Activated T-helper 1 cell treated with anti-CD3 and anti-CD28 coated beads, Interleukin-12 subunit alpha, Interleukin-12 subunit beta, Interleukin-2, Interleukin-4 antibody, amounts not matched to agents 30 ng/mL and 10 ng/mL and 1 ng/mL, durations not matched to agents 14 hours and 24 hours and 36 hours (primary cell): ENCODE data around the gene DEPDC5. TPM values are rescaled to one million over a fixed set of nuclear protein-coding genes. Genes with fewer than 3 reads are reported as not detected.

ENCODE experiments used
- DNase-seq: peaks from one replicate; pipeline ENCODE4 v3.0.0; 2021; ENCODE audit warnings: low spot score
- H3K27ac Mint-ChIP-seq: one replicate; pipeline ENCODE4 v1.8.0; 2021; ENCODE audit warnings: mild to moderate bottlenecking, mixed read lengths
- H3K27me3 Mint-ChIP-seq: one replicate; pipeline ENCODE4 v1.8.0; 2022; ENCODE audit warnings: mild to moderate bottlenecking, moderate library complexity, mixed read lengths; ENCODE audit not compliant: insufficient read depth
- H3K36me3 Mint-ChIP-seq: one replicate; pipeline ENCODE4 v1.8.0; 2021; ENCODE audit warnings: low read depth, mixed read lengths
- H3K4me1 Mint-ChIP-seq: one replicate; pipeline ENCODE4 v1.8.0; 2021; ENCODE audit warnings: low read depth, mixed read lengths
- H3K4me3 Mint-ChIP-seq: one replicate; pipeline ENCODE4 v1.8.0; 2021; ENCODE audit warnings: mild to moderate bottlenecking, moderate library complexity, mixed read lengths
- H3K9me3 Mint-ChIP-seq: one replicate; pipeline ENCODE4 v1.8.0; 2021; ENCODE audit warnings: mixed read lengths
- intact Hi-C: fragments of 100-400 bp; cut with micrococcal nuclease; formaldehyde crosslinking; loops from one replicate; pipeline ENCODE4 v1.15.1; 2024
- total RNA-seq: library from RNA; stranded (reverse); gene quantifications from 2 replicates; pipeline ENCODE4 v1.2.3, GENCODE V29; 2022

DEPDC5 gene
- total RNA-seq, 1 donor from 2014 or later = 42.6 TPM

DNA sequence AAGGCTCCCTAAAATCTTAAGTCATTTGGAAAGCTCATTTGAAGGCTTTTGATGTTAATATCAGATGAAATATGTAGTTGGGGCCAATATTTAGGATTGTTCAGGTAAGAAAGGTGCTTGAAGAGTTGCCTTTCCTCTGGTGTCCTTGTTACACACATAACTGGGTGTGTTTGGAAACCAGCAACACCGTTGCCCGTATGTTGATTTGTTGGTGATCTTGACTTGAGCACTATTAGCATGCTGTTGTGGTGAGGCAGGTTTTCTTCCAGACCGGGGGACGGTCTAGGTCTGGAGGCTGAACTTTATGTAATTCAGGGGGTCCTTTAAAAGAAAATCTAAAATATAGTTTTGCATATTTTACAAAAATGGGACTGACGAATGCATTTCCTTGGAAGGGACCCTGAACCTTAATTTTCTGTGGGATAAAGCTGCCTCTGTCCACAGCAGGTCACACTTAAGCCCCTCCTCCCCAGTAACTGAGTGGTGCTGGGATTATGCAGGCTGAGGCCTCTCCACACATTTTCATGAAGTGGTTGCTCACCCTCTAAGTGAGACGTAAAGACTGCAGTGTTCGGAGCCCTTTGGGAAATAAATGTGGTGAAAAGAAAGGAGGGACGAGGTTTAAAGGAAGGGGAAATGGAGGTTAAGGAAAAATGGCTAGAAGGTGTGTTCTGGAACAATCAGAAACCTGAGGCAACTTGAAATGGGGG is 192.3 kb downstream of the DEPDC5 start:
- no peaks in the 10 kb centered on the region for H3K9me3 Mint-ChIP-seq
- no peaks in the 10 kb centered on the region for H3K27me3 Mint-ChIP-seq
- peaks cover 22% of the 10 kb centered on the region for H3K36me3 Mint-ChIP-seq

DNA sequence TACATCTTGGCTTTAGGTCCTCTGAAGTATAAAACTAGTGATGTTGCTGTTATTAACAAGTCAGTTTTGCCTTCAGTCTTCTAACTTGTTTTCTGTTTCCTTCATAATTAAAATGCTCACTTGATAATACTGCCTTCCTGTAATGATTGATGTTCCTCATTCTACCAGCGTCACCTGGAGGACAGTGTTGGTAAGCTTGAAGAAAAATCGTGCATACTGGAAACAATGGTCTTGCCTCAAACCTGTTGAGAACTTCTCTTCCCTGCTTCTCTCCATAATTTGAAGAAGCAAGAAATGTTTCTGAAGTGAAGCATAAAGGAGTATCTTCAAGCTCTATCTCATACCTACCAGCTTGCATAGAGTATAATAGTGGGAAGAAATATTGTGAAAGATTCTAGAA is 193.5 kb downstream of the DEPDC5 start:
- intact Hi-C loops = loop anchor here (1.0 to 10.0 kb wide), 3 partner anchors 75 to 862 kb away; partner anchors contain the start of gene SMTN
- peak; percentile 15 for DNase-seq
- Mint-ChIP-seq H3K4me1 (peaks cover 36% of the 10 kb centered on the region), H3K27ac (peak overlapping the region; percentile 58), H3K36me3 (peaks cover 31% of the 10 kb centered on the region), H3K27me3 (no peaks in the 10 kb centered on the region), H3K9me3 (no peaks in the 10 kb centered on the region), H3K4me3 (peak overlapping the region; percentile 55)

More for the DNA sequence above, 192.3 kb downstream of the DEPDC5 start:
- H3K4me1 Mint-ChIP-seq = peaks cover 25% of the 10 kb centered on the region
- intact Hi-C loops = loop anchor here (2.0 to 10.0 kb wide), 3 partner anchors 74 to 861 kb away; partner anchors contain the start of genes DRG1 and SMTN
- no peak overlapping the region for H3K27ac Mint-ChIP-seq
- DNase-seq = no peak
- no peak overlapping the region for H3K4me3 Mint-ChIP-seq

GRCh38 chr22:31948002-31948401 is 194.2 kb downstream of the DEPDC5 start:
- peaks cover 41% of the 10 kb centered on the region for H3K4me1 Mint-ChIP-seq
- no peaks in the 10 kb centered on the region for H3K27me3 Mint-ChIP-seq
- no peak overlapping the region for H3K4me3 Mint-ChIP-seq
- intact Hi-C loops = loop anchor here (5.0 to 10.0 kb wide), 2 partner anchors 76 to 863 kb away; partner anchors contain the start of gene SMTN
- H3K27ac Mint-ChIP-seq = no peak overlapping the region
- no peaks in the 10 kb centered on the region for H3K9me3 Mint-ChIP-seq
- no peak for DNase-seq
- H3K36me3 Mint-ChIP-seq = peaks cover 31% of the 10 kb centered on the region

DNA sequence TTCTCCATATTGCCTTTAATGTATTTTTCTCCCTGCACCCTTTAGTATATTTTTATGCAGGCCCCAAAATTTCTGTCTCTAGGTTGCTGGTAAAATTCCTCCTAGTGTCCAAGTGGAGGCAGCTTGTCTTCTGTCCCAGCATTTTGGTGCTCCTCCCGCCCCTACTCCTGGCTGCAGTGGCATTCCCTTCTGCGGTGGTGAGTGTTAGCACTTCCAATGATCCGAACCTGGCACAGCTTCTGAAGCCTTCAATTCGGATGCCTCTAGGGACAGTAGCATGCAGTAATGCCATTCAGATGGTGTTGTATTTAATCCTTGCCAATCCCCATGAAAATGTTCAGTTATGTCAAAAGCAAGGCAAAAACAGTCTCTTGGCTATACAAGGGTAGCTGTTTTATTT is 196.4 kb downstream of the DEPDC5 start:
- Mint-ChIP-seq H3K9me3 (no peaks in the 10 kb centered on the region), H3K27me3 (no peaks in the 10 kb centered on the region), H3K4me3 (no peak overlapping the region), H3K36me3 (peaks cover 41% of the 10 kb centered on the region), H3K27ac (no peak overlapping the region), H3K4me1 (peaks cover 53% of the 10 kb centered on the region)
- no peak for DNase-seq
- intact Hi-C loops = no loop called here

GRCh38 chr22:31951194-31952093 is 197.6 kb downstream of the DEPDC5 start:
- no peak for DNase-seq
- peaks cover 47% of the 10 kb centered on the region for H3K36me3 Mint-ChIP-seq
- no peak overlapping the region for H3K4me3 Mint-ChIP-seq
- no peaks in the 10 kb centered on the region for H3K27me3 Mint-ChIP-seq
- H3K9me3 Mint-ChIP-seq = no peaks in the 10 kb centered on the region
- H3K27ac Mint-ChIP-seq = peak overlapping the region; percentile 78
- intact Hi-C loops = loop anchor here (1.0 kb wide), 2 partner anchors 19 to 122 kb away; no protein-coding TSS in a partner anchor
- peaks cover 63% of the 10 kb centered on the region for H3K4me1 Mint-ChIP-seq

- Mint-ChIP-seq H3K9me3 (no peaks in the 10 kb centered on the region), H3K4me3 (no peak overlapping the region), H3K36me3 (peaks cover 51% of the 10 kb centered on the region), H3K4me1 (peaks cover 67% of the 10 kb centered on the region), H3K27me3 (no peaks in the 10 kb centered on the region), H3K27ac (peak overlapping the region; percentile 78)
- DNase-seq = no peak
- intact Hi-C loops = no loop called here
Measured at GRCh38 chr22:31952094-31952401, 198.2 kb downstream of the DEPDC5 start.

- DNase-seq = no peak
- Mint-ChIP-seq H3K36me3 (peaks cover 51% of the 10 kb centered on the region), H3K4me3 (no peak overlapping the region), H3K27me3 (no peaks in the 10 kb centered on the region), H3K27ac (no peak overlapping the region), H3K9me3 (no peaks in the 10 kb centered on the region), H3K4me1 (peaks cover 63% of the 10 kb centered on the region)
- intact Hi-C loops = no loop called here
Measured at GRCh38 chr22:31952472-31952871, 198.7 kb downstream of the DEPDC5 start.

DNA sequence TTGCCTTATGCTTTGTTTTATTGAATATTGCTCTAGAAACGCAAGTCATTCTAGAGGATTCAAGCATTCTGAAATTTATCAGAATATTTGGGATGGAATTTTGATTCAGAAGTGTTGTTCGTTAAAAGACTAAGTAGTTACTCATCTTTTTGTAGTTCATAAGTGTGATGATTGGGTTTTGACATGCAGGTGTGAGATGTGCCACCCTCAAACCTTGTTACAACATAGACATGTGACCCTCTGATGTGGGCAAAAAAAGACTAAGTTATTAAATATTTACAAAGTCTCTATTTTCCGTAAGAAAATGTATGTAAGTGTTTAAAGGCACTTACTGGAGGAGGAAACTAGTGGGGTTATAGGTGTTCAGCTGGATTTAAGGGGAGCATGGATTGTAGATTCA is 199.4 kb downstream of the DEPDC5 start:
- Mint-ChIP-seq H3K4me3 (no peak overlapping the region), H3K4me1 (peaks cover 61% of the 10 kb centered on the region), H3K27me3 (no peaks in the 10 kb centered on the region), H3K27ac (no peak overlapping the region), H3K9me3 (no peaks in the 10 kb centered on the region), H3K36me3 (peaks cover 49% of the 10 kb centered on the region)
- intact Hi-C loops = no loop called here
- no peak for DNase-seq

- no peaks in the 10 kb centered on the region for H3K9me3 Mint-ChIP-seq
- H3K4me3 Mint-ChIP-seq = no peak overlapping the region
- intact Hi-C loops = no loop called here
- no peak for DNase-seq
- peak overlapping the region; percentile 29 for H3K27ac Mint-ChIP-seq
- no peaks in the 10 kb centered on the region for H3K27me3 Mint-ChIP-seq
- H3K4me1 Mint-ChIP-seq = peaks cover 61% of the 10 kb centered on the region
- H3K36me3 Mint-ChIP-seq = peaks cover 44% of the 10 kb centered on the region
Measured at GRCh38 chr22:31954535-31955523, 201.0 kb downstream of the DEPDC5 start.

DNA sequence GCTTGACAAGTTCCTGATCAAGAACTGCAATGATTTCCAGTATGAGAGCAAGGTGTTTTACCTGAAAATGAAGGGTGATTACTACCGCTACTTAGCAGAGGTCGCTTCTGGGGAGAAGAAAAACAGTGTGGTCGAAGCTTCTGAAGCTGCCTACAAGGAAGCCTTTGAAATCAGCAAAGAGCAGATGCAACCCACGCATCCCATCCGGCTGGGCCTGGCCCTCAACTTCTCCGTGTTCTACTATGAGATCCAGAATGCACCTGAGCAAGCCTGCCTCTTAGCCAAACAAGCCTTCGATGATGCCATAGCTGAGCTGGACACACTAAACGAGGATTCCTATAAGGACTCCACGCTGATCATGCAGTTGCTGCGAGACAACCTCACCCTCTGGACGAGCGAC is 202.5 kb downstream of the DEPDC5 start:
- Mint-ChIP-seq H3K4me3 (no peak overlapping the region), H3K27me3 (peaks cover 2% of the 10 kb centered on the region), H3K27ac (peak overlapping the region; percentile 49), H3K36me3 (peaks cover 38% of the 10 kb centered on the region), H3K4me1 (peaks cover 55% of the 10 kb centered on the region), H3K9me3 (no peaks in the 10 kb centered on the region)
- intact Hi-C loops = no loop called here
- DNase-seq = no peak
